Endothelial cell of umbilical vein (primary cell): ENCODE data around the gene PEDS1.

ENCODE experiments used
- CTCF ChIP-seq, 2 donors: IDR thresholded peaks; 1 replicate in 1 of 2; 2 replicates in 1 of 2; pipeline ENCODE4 v1.5.1; 2011; ENCODE audit warnings: low read length in 2 of 2, mild to moderate bottlenecking in 2 of 2, moderate library complexity in 2 of 2, control low read depth in 1 of 2, inconsistent platforms in 1 of 2, low read depth in 1 of 2; ENCODE audit not compliant: insufficient read depth in 1 of 2; ENCODE audit errors: extremely low read depth in 1 of 2
- EZH2 ChIP-seq: IDR thresholded peaks from 2 replicates; pipeline ENCODE4 v1.6.1; 2012; ENCODE audit warnings: borderline replicate concordance, low read depth, mild to moderate bottlenecking, moderate library complexity, low read length, inconsistent platforms; ENCODE audit not compliant: severe bottlenecking
- GATA2 ChIP-seq: IDR thresholded peaks from 2 replicates; pipeline ENCODE4 v1.7.0; 2011; ENCODE audit warnings: low read depth, mild to moderate bottlenecking, moderate library complexity, mixed read lengths, low read length; ENCODE audit not compliant: insufficient read length, insufficient read depth
- JUN ChIP-seq: IDR thresholded peaks from 2 replicates; pipeline ENCODE4 v1.6.1; 2011; ENCODE audit warnings: borderline replicate concordance, low read depth; ENCODE audit not compliant: insufficient read length, insufficient read depth
- MAX ChIP-seq: IDR thresholded peaks from 2 replicates; pipeline ENCODE4 v1.6.1; 2011; ENCODE audit not compliant: insufficient read depth, insufficient read length
- MYC ChIP-seq: IDR thresholded peaks from one replicate; pipeline ENCODE4 v1.6.1; 2011; ENCODE audit warnings: mild to moderate bottlenecking, low read depth, low read length
- POLR2A ChIP-seq: IDR thresholded peaks from 2 replicates; pipeline ENCODE4 v1.6.1; 2012; ENCODE audit warnings: low read depth, mild to moderate bottlenecking, control low read depth, low read length
- POLR2AphosphoS5 ChIP-seq: IDR thresholded peaks from 2 replicates; pipeline ENCODE4 v1.6.1; 2012; ENCODE audit warnings: low read depth, mild to moderate bottlenecking, control low read depth, low read length, moderate library complexity; ENCODE audit not compliant: insufficient read depth

GRCh38 chr20:50146732-50147662 is 6.5 kb downstream of the PEDS1 start:
- TF ChIP-seq POLR2AphosphoS5, result peak; percentile 78
- TF ChIP-seq CTCF (IDR thresholded peaks at IDR 0.05; ENCODE audit: extremely low read depth in 1 of 2, insufficient read depth in 1 of 2, low read depth in 1 of 2, low read length in 2 of 2), result no peak
- no peak for TF ChIP-seq EZH2
- TF ChIP-seq POLR2A, result peak; percentile 83
- TF ChIP-seq MAX, result peak; percentile 51
- no peak for TF ChIP-seq GATA2
- peak; percentile 69 for TF ChIP-seq JUN
- TF ChIP-seq MYC, result peak; percentile 86
